WTC11 (cell line): ENCODE results near the gene UQCRQ. TPM values are rescaled to one million over a fixed set of nuclear protein-coding genes. Genes with fewer than 3 reads are reported as not detected.

ENCODE experiments used
- ATAC-seq: fragments of 200-7000 bp; cut with Tn5 transposase; 2 replicates; pipeline ENCODE4 v1.10.0; 2021; ENCODE audit warnings: mild to moderate bottlenecking, moderate library complexity
- CTCF ChIA-PET: fragments of 300-600 bp; sonication (Branson Sonifier 250); formaldehyde crosslinking; loops from one replicate; lab custom pipeline; 2021; ENCODE audit warnings: antibody characterized with exemption; lab: Charles Lee
- POLR2A ChIA-PET: fragments of 350-600 bp; sonication (Branson Sonifier 250); formaldehyde crosslinking; loops from one replicate; lab custom pipeline; 2021; ENCODE audit warnings: antibody characterized with exemption; lab: Charles Lee
- DNase-seq: peaks from one replicate; pipeline ENCODE4 v3.0.0; 2021; ENCODE audit warnings: low spot score
- H3K27ac Mint-ChIP-seq: 2 replicates; pipeline ENCODE4 v1.8.0; 2021; ENCODE audit warnings: mixed read lengths
- H3K27me3 Mint-ChIP-seq: 2 replicates; pipeline ENCODE4 v1.8.0; 2021; ENCODE audit warnings: low read depth, mild to moderate bottlenecking, moderate library complexity, mixed read lengths
- H3K36me3 Mint-ChIP-seq: 2 replicates; pipeline ENCODE4 v1.8.0; 2021; ENCODE audit warnings: mixed read lengths
- H3K4me1 Mint-ChIP-seq: 2 replicates; pipeline ENCODE4 v1.8.0; 2022; ENCODE audit warnings: mixed read lengths
- H3K4me3 Mint-ChIP-seq: 2 replicates; pipeline ENCODE4 v1.8.0; 2021; ENCODE audit warnings: mild to moderate bottlenecking, moderate library complexity, mixed read lengths
- H3K9me3 Mint-ChIP-seq: 2 replicates; pipeline ENCODE4 v1.8.0; 2021; ENCODE audit warnings: mixed read lengths
- AR ChIP-seq: fragments of 250-450 bp; sonication (Bioruptor Pico); IDR thresholded peaks from 2 replicates; pipeline ENCODE4 v1.9.0; 2021; ENCODE audit warnings: mild to moderate bottlenecking
- ATF3 ChIP-seq: sonication (generic); formaldehyde crosslinking; conservative IDR thresholded peaks from 2 replicates; pipeline ENCODE4 v1.8.1; 2022; ENCODE audit warnings: mild to moderate bottlenecking, missing genetic modification reagents
- CTCF ChIP-seq: fragments of 200-600 bp; IDR thresholded peaks from 2 replicates; pipeline ENCODE4 v1.8.0; 2022; ENCODE audit warnings: antibody characterized with exemption
- ERG ChIP-seq: fragments of 250-450 bp; sonication (Bioruptor Pico); IDR thresholded peaks from 2 replicates; pipeline ENCODE4 v1.8.0; 2021; ENCODE audit warnings: mild to moderate bottlenecking
- ETV6 ChIP-seq: sonication (generic); formaldehyde crosslinking; IDR thresholded peaks from 2 replicates; pipeline ENCODE4 v1.8.1; 2022; ENCODE audit warnings: mild to moderate bottlenecking, missing genetic modification reagents
- FOXJ3 ChIP-seq: sonication (generic); formaldehyde crosslinking; IDR thresholded peaks from 2 replicates; pipeline ENCODE4 v1.9.0; 2021; ENCODE audit warnings: missing genetic modification reagents, mild to moderate bottlenecking, borderline replicate concordance
- FOXP1 ChIP-seq: sonication (generic); formaldehyde crosslinking; IDR thresholded peaks from 2 replicates; pipeline ENCODE4 v1.8.0; 2022; ENCODE audit warnings: missing genetic modification reagents, mild to moderate bottlenecking, moderate library complexity, borderline replicate concordance
- GABPB1 ChIP-seq: sonication (generic); formaldehyde crosslinking; IDR thresholded peaks from 2 replicates; pipeline ENCODE4 v1.8.1; 2023; ENCODE audit warnings: mild to moderate bottlenecking, missing genetic modification reagents
- IRF1 ChIP-seq: sonication (generic); formaldehyde crosslinking; IDR thresholded peaks from 2 replicates; pipeline ENCODE4 v1.8.0; 2023; ENCODE audit warnings: missing genetic modification reagents
- KAT7 ChIP-seq: sonication (generic); formaldehyde crosslinking; IDR thresholded peaks from 2 replicates; pipeline ENCODE4 v1.8.1; 2023; ENCODE audit warnings: missing genetic modification reagents, mild to moderate bottlenecking, borderline replicate concordance
- MXD4 ChIP-seq: fragments of 250-450 bp; sonication (Bioruptor Pico); IDR thresholded peaks from 2 replicates; pipeline ENCODE4 v1.8.0; 2021; ENCODE audit warnings: mild to moderate bottlenecking, moderate library complexity, borderline replicate concordance
- MYBL2 ChIP-seq: sonication (generic); formaldehyde crosslinking; IDR thresholded peaks from 2 replicates; pipeline ENCODE4 v1.8.1; 2023; ENCODE audit warnings: mild to moderate bottlenecking, moderate library complexity, missing genetic modification reagents
- PRRX2 ChIP-seq: fragments of 250-450 bp; sonication (Bioruptor Pico); IDR thresholded peaks from 2 replicates; pipeline ENCODE4 v1.8.0; 2021; ENCODE audit warnings: mild to moderate bottlenecking
- SP1 ChIP-seq: sonication (generic); formaldehyde crosslinking; conservative IDR thresholded peaks from 2 replicates; pipeline ENCODE4 v1.8.1; 2022; ENCODE audit warnings: missing genetic modification reagents
- ZNF121 ChIP-seq: sonication (generic); formaldehyde crosslinking; IDR thresholded peaks from 2 replicates; pipeline ENCODE4 v1.8.0; 2023; ENCODE audit warnings: missing genetic modification reagents
- ZNF138 ChIP-seq: sonication (generic); formaldehyde crosslinking; conservative IDR thresholded peaks from 2 replicates; pipeline ENCODE4 v1.8.1; 2022; ENCODE audit warnings: mild to moderate bottlenecking, moderate library complexity, missing genetic modification reagents
- ZNF416 ChIP-seq: fragments of 250-450 bp; sonication (Bioruptor Pico); IDR thresholded peaks from 2 replicates; pipeline ENCODE4 v1.9.0; 2021; ENCODE audit warnings: mild to moderate bottlenecking, inconsistent platforms
- ZNF532 ChIP-seq: fragments of 250-450 bp; sonication (Bioruptor Pico); IDR thresholded peaks from 2 replicates; pipeline ENCODE4 v1.9.0; 2021; ENCODE audit warnings: mild to moderate bottlenecking, borderline replicate concordance
- ZNF671 ChIP-seq: fragments of 250-450 bp; sonication (Bioruptor Pico); IDR thresholded peaks from 2 replicates; pipeline ENCODE4 v1.8.0; 2021; ENCODE audit warnings: mild to moderate bottlenecking
- total RNA-seq: library from RNA; stranded (reverse); gene quantifications from 3 replicates; pipeline ENCODE4 v1.2.3, GENCODE V29; 2021

Gene UQCRQ
- total RNA-seq, 1 experiment from 2014 or later, result 256 TPM

GRCh38 chr5:132896685-132897084 is 30.2 kb downstream of the UQCRQ start (continued):
- TF ChIP-seq CTCF, result no peak

GRCh38 chr5:132898094-132898493 is 31.7 kb downstream of the UQCRQ start:
- ATAC-seq (no peak), DNase-seq (no peak)
- no peak overlapping the region for H3K4me3 Mint-ChIP-seq
- H3K9me3 Mint-ChIP-seq, result no peaks in the 10 kb centered on the region
- no peak overlapping the region for H3K27ac Mint-ChIP-seq
- peaks cover 47% of the 10 kb centered on the region for H3K36me3 Mint-ChIP-seq
- ChIA-PET CTCF (no interaction called here), POLR2A (no interaction called here)
- no peak for TF ChIP-seq ZNF121 (CRISPR knock-in tag)
- TF ChIP-seq FOXP1 (CRISPR knock-in tag), result no peak
- no peak for TF ChIP-seq SP1
- no peak for TF ChIP-seq ZNF532
- TF ChIP-seq KAT7, result no peak
- no peak for TF ChIP-seq ATF3
- TF ChIP-seq FOXJ3 (CRISPR knock-in tag), result no peak
- TF ChIP-seq ZNF671 (CRISPR knock-in tag), result no peak
- TF ChIP-seq ERG, result no peak
- H3K27me3 Mint-ChIP-seq, result no peaks in the 10 kb centered on the region
- H3K4me1 Mint-ChIP-seq, result no peaks in the 10 kb centered on the region

- no peak for TF ChIP-seq ATF3
- TF ChIP-seq MXD4 (CRISPR knock-in tag), result no peak
- TF ChIP-seq IRF1 (CRISPR knock-in tag), result no peak
- TF ChIP-seq ZNF416, result no peak
- TF ChIP-seq ETV6 (CRISPR knock-in tag), result no peak
- no peak for TF ChIP-seq ZNF138
- TF ChIP-seq MYBL2 (CRISPR knock-in tag), result no peak
- no peak for TF ChIP-seq GABPB1 (CRISPR knock-in tag)
- no peak for TF ChIP-seq PRRX2 (CRISPR knock-in tag)
- no peak for TF ChIP-seq AR (CRISPR knock-in tag)
- H3K27ac Mint-ChIP-seq, result no peak overlapping the region
- no peaks in the 10 kb centered on the region for H3K9me3 Mint-ChIP-seq
- CTCF ChIA-PET, result no interaction called here
- no peak overlapping the region for H3K4me3 Mint-ChIP-seq
- peaks cover 32% of the 10 kb centered on the region for H3K36me3 Mint-ChIP-seq
- POLR2A ChIA-PET, result no interaction called here
- H3K27me3 Mint-ChIP-seq, result no peaks in the 10 kb centered on the region
- H3K4me1 Mint-ChIP-seq, result no peaks in the 10 kb centered on the region
- DNase-seq (no peak), ATAC-seq (no peak)
Observed at GRCh38 chr5:132901036-132901435, 34.6 kb downstream of the UQCRQ start.
